H1 (cell line): Measurements from ENCODE around the gene KCNE4.
A peak's percentile ranks its signal among the peaks of the same experiment; 100 is the strongest.

Source experiments
- ASH2L ChIP-seq: fragments of 200-600, 300-600 bp; sonication (generic); IDR thresholded peaks from one replicate; pipeline ENCODE4 v1.7.1; 2017; ENCODE audit warnings: low read length
- BRCA1 ChIP-seq: IDR thresholded peaks from 2 replicates; pipeline ENCODE4 v1.6.1; 2012; ENCODE audit warnings: low read depth, low read length, improper control_type of control experiment
- EGR1 ChIP-seq: IDR thresholded peaks from 2 replicates; pipeline ENCODE4 v1.6.1; 2011; ENCODE audit warnings: low read depth, low read length, borderline replicate concordance
- EP300 ChIP-seq, 2 experiments: IDR thresholded peaks; 1 replicate in 1 of 2; 2 replicates in 1 of 2; pipeline ENCODE4 v1.6.1; 2011 to 2012; ENCODE audit warnings: low read depth in 2 of 2, low read length in 2 of 2, mild to moderate bottlenecking in 2 of 2, borderline replicate concordance in 1 of 2, inconsistent platforms in 1 of 2, moderate library complexity in 1 of 2
- EZH2 ChIP-seq: fragments of 200-600 bp; sonication (generic); IDR thresholded peaks from 2 replicates; pipeline ENCODE4 v1.7.1; 2012; ENCODE audit warnings: low read depth, mild to moderate bottlenecking, moderate library complexity, low read length, inconsistent platforms; ENCODE audit not compliant: severe bottlenecking
- JUND ChIP-seq: IDR thresholded peaks from 2 replicates; pipeline ENCODE4 v1.6.1; 2011; ENCODE audit warnings: mild to moderate bottlenecking, improper control_type of control experiment, low read length
- SP2 ChIP-seq: IDR thresholded peaks from 2 replicates; pipeline ENCODE4 v1.6.1; 2012; ENCODE audit warnings: mild to moderate bottlenecking, low read length, inconsistent platforms
- TF ChIP-seq, protein P1 (sequence below), 3 experiments: IDR thresholded peaks; 1 replicate in 2 of 3; 2 replicates in 1 of 3; pipeline versions ENCODE4 v1.5.1 to v1.6.1; 2011; ENCODE audit warnings: low read length in 3 of 3, mild to moderate bottlenecking in 3 of 3, inconsistent platforms in 2 of 3, low read depth in 1 of 3, moderate library complexity in 1 of 3; ENCODE audit not compliant: insufficient read depth in 1 of 3; ENCODE audit errors: control extremely low read depth in 1 of 3
- TF ChIP-seq, protein P2 (sequence below): IDR thresholded peaks from 2 replicates; pipeline ENCODE4 v1.6.1; 2012; ENCODE audit warnings: inconsistent platforms

DNA sequence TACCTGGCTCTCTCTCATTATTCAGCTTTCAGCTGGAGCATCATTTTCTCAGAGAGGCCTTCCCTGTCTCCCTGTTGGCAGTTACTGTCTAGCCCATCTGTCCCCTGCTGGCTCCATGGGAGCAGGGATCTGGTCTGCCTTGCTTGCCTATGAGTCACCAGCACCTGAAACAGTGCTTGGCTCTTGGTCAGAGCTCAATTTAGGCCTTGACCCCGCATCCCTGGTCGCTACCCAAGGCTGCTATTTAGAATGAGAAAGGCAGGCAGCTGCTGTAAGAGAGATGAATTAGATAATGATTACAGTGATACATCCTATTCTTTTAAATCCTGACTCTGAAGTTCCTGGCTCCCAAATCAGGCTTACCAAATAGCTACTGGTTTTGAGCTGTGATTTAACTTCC is 32.9 kb downstream of the KCNE4 start:
- TF ChIP-seq, protein P1, sequence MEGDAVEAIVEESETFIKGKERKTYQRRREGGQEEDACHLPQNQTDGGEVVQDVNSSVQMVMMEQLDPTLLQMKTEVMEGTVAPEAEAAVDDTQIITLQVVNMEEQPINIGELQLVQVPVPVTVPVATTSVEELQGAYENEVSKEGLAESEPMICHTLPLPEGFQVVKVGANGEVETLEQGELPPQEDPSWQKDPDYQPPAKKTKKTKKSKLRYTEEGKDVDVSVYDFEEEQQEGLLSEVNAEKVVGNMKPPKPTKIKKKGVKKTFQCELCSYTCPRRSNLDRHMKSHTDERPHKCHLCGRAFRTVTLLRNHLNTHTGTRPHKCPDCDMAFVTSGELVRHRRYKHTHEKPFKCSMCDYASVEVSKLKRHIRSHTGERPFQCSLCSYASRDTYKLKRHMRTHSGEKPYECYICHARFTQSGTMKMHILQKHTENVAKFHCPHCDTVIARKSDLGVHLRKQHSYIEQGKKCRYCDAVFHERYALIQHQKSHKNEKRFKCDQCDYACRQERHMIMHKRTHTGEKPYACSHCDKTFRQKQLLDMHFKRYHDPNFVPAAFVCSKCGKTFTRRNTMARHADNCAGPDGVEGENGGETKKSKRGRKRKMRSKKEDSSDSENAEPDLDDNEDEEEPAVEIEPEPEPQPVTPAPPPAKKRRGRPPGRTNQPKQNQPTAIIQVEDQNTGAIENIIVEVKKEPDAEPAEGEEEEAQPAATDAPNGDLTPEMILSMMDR (IDR thresholded peaks at IDR 0.05; ENCODE audit: control extremely low read depth in 1 of 3, insufficient read depth in 1 of 3, low read depth in 1 of 3, low read length in 3 of 3): no peak
- TF ChIP-seq ASH2L (no peak), EZH2 (no peak), EGR1 (no peak), SP2 (no peak), EP300 (IDR thresholded peaks at IDR 0.05; ENCODE audit: borderline replicate concordance in 1 of 2, low read depth in 2 of 2, low read length in 2 of 2) (no peak), JUND (peak; percentile 58), BRCA1 (no peak)
- TF ChIP-seq, protein P2, sequence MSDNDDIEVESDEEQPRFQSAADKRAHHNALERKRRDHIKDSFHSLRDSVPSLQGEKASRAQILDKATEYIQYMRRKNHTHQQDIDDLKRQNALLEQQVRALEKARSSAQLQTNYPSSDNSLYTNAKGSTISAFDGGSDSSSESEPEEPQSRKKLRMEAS: no peak
